Hypothalamus (tissue), 51 donors: ENCODE measurements around the gene RABGAP1L.
"Not testable (repeated sequence)": the region's sequence is repeated elsewhere in the genome, so short reads cannot be mapped to it uniquely, and the experiment has no call there.

Experiments used
- DNase-seq, 51 donors: peaks; one replicate each; lab custom pipeline; 2025; lab: John Stamatoyannopoulos, UW

RABGAP1L gene

DNA sequence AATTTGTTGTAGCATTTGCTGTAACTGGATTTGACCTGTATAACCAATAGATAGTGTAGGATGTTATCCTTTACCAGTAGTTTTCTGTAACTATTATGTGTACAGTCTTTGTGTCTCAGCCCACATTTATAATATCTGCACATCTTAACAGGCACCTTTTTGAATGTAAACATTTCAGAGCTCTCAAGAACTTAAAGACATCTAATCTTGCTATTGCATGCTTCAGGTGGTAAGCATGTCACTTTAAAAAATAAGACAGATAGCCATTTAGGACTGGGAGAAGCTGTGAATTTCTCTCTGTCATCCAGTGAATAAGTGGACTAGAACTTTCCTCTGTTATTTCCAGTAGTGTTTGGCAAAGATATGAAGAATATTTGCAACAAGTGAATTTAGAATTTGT is 265.8 kb downstream of the RABGAP1L start:
- no peak for DNase-seq

DNA sequence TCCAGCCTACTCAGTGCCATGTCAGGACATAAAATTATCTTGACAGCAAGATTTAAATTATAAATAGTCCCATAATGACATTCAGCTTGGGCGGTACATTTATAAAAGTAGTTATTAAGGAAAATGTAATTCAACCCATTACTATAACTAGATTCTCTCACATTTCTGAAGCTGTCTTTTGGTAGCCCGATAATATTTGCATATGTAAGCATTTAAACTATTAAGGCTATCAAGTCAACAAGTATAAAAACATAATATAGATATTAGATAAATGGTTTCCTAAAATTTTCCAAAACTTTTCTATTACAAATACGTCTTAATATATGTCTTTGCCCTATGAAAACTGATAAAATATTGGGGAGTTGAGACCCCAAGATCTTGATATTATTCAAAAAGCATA is 266.8 kb downstream of the RABGAP1L start:
- DNase-seq = no peak

DNA sequence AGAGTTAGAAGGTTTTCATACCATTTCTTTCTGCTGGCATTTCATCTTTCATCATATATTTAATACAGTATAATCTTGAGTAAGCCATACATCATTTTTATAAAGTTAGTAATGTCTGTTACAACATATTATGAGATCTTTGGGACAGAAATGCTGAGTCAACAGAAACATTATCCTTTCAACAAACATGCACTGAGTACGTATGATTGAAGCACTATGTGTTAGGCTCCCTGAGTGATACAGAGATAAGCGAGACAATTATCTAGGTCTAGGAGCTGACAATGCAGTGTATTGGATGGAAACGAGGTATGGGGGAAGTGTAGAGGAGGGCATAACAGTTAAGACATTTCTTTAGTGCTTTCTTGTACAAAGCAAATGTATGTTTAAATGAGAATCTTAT is 268.7 kb downstream of the RABGAP1L start:
- no peak for DNase-seq

DNA sequence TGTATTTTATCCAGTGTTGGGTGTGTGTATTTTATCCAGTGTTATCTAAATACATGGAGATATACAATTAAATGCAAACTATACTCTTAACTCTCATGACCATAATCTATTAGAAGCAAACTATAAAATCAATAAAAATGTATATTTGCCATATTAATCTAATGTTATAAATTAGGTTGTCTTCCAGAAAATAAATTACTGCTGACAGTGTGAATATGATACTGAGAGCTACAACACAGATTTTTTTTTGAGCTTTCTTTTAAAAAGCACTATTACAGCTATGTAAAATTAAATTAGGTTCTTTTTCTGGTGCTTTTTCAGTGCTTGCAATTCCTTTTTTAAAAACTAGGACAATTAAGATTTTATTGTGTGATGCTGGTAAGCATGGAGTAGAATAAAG is 269.4 kb downstream of the RABGAP1L start:
- no peak for DNase-seq

DNA sequence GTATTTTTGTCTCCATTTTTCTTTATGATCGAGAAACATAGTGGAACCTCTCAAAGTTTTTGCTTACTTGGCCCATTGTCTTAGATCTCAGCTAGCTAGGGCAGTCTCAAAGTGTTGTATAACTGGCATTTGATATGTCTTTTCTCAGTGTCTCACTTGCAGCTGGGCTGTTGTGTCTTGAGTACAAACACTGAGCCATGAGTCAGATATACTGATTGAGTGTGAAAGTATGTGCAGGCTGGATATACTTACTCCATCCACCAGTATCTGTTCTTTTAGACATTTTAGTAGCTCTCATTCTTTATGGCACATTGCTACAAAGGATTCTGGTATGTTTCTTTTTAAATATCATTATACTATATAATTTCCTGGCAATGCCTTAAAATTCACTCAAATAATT is 274.1 kb downstream of the RABGAP1L start:
- no peak for DNase-seq

DNA sequence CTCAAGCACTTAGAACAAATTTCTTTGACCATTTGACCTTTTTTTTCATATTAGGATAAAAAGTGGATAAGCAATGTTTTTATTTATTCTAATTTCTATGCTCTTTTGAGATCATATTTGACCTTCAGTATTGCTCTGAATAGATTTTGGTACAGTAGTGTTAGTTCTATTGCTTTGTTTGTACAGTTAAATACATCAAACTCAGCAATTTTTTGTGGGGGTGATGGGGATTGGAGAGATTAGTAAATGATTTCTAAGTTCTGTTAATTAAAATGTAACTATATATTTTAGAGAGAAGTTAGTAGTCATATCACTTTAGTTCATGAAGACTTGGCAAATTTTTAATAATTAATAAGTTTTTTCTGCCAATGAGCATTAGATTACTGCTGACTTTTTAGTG is 286.0 kb downstream of the RABGAP1L start:
- DNase-seq = no peak

DNA sequence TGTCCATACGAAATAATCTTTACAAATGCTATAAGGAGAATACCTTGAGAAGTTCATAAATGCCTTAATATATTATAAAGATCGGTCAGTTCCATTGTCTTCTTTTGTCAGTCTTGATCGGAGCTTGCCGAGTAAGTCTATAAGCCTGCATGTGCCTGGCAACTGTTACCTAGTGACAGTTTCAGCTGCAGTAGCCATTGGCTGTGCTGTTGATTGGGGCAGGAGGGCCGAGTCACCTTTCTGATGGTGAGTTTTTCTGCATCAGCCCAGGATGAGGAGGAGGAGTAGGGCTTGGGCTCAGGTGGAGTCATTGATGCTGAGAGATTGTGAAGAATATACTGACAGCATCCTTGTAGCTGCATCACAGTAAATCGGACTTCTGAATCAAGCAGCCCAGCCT is 286.5 kb downstream of the RABGAP1L start:
- peak in 11 of 51 donors; percentile 2 to 40 (median 23) for DNase-seq

DNA sequence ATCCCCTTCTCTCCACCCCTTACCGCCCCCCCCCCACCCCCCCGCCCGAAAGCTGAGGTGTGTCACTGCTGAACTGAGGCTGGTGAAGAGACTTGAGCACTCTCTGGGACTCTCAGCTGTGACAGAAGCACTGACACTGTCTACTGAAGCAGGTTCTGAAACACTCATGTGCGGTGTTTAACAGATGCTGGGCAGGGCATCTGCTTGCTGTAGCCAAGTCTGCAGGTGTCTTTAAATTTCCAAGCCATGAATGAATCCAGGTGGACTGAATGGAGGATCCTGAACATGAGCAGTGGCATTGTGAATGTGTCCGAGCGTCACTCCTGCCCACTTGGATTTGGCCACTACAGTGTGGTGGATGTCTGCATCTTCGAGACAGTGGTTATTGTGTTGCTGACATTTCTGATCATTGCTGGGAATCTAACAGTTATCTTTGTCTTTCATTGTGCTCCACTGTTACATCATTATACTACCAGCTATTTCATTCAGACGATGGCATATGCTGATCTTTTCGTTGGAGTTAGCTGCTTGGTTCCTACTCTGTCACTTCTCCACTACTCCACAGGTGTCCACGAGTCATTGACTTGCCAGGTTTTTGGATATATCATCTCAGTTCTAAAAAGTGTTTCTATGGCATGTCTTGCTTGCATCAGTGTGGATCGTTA is 288.7 kb downstream of the RABGAP1L start, which contains the start of gene GPR52:
GPR52 (plus strand) TSS at position 99 of the 665 bp plus-strand sequence; CDS start at position 247, 148 bp downstream.
- peak in 2 of 51 donors; percentile 34 to 73 for DNase-seq

DNA sequence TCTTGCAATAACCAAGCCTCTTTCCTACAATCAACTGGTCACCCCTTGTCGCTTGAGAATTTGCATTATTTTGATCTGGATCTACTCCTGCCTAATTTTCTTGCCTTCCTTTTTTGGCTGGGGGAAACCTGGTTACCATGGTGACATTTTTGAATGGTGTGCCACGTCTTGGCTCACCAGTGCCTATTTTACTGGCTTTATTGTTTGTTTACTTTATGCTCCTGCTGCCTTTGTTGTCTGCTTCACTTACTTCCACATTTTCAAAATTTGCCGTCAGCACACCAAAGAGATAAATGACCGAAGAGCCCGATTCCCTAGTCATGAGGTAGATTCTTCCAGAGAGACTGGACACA is 289.2 kb downstream of the RABGAP1L start:
- DNase-seq = peak in 1 of 51 donors; percentile 2

DNA sequence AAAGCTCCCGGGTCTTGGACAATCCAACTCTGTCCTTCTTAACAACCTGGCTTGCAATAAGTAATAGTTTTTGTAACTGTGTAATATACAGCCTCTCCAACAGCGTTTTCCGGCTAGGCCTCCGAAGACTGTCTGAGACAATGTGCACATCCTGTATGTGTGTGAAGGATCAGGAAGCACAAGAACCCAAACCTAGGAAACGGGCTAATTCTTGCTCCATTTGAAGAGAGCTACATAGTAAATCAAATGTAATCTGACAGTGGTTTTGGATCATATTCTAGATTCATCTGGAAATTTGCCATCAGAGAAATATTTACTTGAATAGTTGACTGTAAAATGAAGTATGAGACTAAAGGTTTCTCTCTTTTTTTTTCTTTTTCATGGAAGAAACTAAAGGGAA is 289.7 kb downstream of the RABGAP1L start:
- DNase-seq = peak in 1 of 51 donors; percentile 34

DNA sequence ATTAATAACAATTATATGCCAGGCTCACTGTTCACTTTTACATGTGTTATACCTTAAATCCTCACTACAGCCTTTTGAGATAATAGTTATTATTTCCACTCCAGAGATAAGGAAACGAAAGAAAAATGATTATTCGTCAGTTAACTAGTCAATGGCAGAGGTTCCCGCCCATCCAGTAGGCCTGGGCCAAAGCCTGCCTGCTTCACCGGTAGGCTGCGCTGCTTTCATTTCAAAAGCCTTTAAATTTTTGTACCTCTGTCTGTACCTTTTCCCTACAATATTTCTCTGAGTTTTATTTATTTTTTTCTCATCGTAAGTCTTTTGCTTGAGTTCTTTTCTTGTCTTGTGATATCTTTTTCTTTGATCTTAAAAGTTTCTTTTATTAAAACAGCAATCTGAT is 292.1 kb downstream of the RABGAP1L start:
- DNase-seq = no peak

DNA sequence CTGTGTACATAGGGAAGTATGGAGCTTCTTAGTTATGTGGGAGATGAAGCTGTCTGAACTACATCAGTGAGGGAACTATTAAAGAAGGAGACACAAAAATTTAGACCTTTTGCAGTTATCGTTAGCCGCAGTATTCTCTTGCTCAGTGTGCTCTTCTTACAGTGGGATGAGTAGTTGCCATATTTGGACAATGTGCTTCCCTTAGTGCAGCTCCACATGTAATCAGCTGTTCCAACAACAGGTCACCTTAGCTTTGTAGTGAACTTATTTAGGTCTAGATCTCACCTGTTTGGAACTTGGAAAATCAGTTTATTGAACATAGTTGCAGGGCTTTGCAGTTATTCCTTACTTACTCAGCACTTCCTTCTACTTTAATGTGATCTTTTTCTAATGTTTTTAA is 306.5 kb downstream of the RABGAP1L start:
- no peak for DNase-seq

DNA sequence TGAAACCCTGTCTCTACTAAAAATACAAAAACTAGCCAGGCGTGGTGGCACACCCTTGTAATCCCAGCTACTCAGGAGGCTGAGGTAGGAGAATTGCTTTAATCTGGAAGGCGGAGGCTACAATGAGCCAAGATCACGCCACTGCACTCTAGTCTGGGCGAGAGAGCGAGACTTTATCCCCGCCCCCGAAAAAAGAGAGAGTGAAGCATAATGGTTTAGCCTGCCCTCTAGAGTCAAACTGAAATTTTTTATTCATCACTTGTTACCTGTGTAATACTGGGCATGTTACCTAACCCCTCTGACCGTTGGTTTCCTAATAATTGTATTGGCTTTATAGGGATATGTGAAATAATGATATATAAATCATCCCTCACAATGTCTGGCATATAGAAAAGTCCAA is 307.3 kb downstream of the RABGAP1L start:
- no peak for DNase-seq

DNA sequence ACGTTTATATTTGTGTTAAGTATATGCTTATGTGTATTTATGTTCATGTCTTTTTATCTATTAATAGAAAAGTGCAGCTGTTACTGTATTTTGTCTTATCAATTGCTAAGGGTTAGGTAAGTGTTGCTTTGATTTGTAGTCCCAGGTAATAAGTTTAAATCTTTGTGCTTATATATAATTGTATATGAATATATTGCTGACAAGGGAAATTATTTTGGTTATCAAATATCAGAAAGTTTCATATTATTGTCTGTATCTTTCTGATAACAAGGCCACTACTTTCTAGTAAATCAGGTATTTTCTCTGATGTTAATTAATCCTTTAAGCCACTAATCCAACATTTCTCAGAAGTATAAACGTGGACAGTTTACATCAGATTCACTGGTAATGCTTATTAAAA is 309.7 kb downstream of the RABGAP1L start:
- DNase-seq = no peak

DNA sequence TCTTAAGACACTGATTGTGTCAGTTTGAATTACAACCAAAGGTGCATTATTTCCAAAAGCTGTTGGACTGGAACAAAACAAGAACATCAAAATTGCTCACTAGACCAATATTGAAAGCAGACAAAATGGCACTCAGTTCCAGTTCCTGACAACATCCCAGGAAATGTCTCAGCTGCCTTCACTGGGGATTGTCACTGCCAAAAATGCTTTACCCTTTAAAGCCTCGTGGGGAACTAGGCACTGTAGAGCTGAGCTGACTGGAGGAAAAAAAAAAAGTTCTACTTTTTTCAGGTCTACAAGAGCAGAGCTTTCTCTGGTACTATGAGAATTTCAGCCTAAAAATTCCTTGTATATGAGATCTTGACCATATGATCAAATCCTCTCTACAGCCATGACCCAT is 310.4 kb downstream of the RABGAP1L start:
- no peak for DNase-seq

DNA sequence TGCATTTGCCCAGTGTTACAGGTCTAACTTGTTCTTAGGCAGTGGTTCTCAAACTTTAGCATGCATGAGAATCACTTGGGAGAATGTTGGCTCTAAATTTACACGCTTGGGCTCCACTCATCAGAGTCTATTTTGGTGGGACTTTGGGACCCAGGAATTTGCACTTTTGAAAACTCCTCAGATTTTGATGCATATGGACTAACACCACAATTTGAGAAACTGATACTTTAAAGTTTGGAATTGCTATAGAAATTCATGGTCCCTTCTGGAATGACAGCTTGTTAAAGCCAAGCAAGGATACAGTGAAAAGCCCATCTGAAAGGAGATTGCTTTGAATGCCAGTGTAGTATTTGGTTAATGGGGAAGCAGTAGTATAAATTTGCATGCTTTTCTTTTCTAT is 320.0 kb downstream of the RABGAP1L start:
- DNase-seq = no peak

DNA sequence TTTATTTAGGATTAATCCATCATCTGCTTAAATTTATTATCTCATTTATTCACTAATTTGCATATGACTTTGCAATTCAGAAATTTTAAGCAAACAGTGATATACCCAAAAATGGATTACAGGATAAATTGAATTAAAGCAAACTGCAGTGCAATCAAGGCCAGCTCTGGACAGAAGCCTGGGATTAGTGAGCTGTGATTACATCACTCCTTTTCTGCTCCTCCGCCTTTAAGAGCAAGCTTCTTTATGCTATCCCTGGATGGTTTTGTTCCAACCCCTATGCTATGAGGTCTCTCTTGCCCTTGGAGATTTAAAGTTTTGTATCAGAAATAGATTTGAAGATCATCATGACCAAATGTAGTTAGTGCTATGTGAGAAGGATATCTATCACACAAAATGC is 321.0 kb downstream of the RABGAP1L start:
- no peak for DNase-seq

DNA sequence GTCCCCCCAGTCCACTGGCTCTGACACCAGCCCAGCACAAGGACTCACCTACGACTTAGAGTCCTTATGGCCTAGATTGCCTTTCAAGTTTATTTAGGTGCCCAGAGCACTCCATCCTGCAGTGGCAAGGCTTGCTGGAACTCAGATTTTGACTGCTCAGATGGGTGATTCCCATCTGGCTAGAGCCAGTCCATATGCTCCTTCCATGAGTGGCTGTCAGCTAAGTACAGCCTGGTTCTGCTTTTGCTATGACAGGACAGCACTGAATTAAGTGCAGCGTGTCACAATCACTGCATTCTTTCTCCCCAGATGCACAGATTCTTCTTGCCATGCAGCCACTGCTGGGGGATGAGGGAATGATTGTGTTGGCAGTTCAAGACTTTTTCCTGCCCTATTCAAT is 332.3 kb downstream of the RABGAP1L start:
- DNase-seq = no peak

DNA sequence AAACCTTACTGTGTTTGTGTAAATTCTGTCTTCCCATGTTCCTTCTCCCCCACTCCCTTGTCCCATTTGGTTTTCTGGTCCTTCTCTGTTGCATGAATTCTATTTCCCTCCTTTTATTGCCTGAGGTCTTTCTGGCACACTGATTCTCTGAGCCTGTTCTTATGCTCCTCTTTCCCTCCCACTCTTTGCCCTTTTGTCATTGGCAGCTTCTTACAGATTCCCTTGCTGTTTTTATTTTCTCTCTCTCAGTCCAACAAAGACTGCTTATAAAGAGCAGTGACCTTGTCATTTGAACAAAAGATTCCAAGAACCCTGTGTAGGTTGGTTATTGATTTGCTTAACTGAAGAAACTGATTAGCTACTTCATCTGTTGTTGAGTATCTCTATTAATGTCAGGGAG is 338.2 kb downstream of the RABGAP1L start:
- DNase-seq = peak in 1 of 51 donors; percentile 7

DNA sequence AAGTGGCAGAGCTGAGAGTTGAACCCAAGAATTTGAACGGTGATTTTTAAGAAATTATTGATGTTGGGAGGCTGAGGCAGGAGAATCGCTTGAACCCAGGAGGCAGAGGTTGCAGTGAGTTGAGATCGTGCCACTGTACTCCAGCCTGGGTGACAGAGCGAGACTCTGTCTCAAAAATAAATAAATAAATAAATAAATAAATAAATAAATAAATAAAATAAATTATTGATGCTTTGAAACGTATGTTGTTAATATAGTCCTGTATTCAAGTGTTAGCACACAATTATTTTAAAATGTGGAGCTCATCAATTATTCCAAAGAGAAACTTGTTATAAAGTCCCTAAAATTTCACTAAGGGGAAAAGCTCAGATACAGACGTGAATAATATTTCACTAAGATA is 357.4 kb downstream of the RABGAP1L start:
- DNase-seq = not testable (repeated sequence)

DNA sequence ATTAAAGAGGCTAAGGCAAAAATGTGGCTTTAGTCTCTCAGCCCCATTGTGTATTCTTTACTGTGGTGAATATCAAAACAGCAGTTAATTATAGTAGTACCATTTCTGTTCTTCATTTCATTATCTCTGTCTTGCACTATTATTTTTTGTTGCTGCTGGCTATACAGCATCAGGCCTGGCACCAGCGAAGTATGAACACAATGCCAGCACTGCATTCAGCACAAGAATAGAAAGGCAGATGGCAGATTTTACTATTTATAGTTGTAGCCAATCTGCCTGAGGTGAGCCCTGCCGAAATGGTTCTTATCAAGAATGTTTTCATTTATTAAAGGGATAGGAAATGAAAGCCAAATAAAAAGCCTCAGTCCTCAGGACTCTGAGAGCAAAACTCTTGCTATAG is 360.5 kb downstream of the RABGAP1L start:
- DNase-seq = peak in 3 of 51 donors; percentile 1 to 21 (median 10)

DNA sequence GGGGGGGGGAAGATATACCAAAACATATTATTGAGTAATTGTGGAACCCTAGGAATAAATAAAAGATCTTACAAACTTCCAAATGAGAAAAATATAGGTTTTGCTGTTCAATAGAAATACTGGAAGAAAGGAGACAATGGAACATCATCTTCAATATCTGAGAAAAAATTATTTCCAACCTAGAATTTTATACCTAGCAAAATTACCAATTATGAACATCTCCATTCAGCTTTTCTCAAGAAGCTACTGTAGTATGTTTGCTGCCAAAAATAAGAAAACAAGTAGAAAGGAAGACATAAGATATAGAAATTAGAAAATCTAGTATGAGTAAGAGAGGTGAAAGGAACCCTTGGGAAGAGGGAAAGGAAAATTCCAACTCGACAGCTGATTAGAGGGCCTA is 372.4 kb downstream of the RABGAP1L start:
- DNase-seq = no peak

DNA sequence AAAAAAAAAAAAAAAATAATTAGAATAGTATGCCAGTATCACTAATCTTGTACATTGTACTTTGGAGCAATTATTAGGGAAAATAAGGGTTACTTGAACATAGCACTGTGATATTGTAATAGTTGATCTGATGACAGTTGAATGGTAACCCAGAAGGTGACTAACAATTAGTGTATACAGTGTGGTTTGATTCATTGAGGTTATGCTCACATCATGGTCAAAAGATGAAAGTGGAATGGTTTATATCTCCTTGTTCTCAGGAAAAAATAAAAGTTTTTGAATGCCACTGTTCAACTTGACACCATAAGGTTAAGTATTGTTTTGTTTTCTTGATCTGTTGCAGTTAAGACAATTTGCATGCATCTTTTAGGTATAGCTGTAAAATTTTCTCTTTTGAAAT is 375.5 kb downstream of the RABGAP1L start:
- no peak for DNase-seq
